Testis (tissue), 3 donors: ENCODE measurements around the gene PSEN1. TPM values are rescaled to one million over a fixed set of nuclear protein-coding genes. Genes with fewer than 3 reads are reported as not detected.

Experiments used
- DNase-seq: peaks from one replicate; pipeline ENCODE4 v3.0.0-alpha.2; 2019
- H3K27ac ChIP-seq, 2 donors: fragments of 200-600 bp; sonication (generic); one replicate each; pipeline ENCODE4 v1.5.1; 2019
- H3K27me3 ChIP-seq: fragments of 200-600 bp; sonication (generic); one replicate; pipeline ENCODE4 v1.5.1; 2019
- H3K36me3 ChIP-seq: fragments of 200-600 bp; sonication (generic); one replicate; pipeline ENCODE4 v1.5.1; 2017; ENCODE audit warnings: low read depth; ENCODE audit errors: missing control alignments
- H3K4me1 ChIP-seq: fragments of 200-600 bp; sonication (generic); one replicate; pipeline ENCODE4 v1.5.1; 2019
- H3K4me3 ChIP-seq, 2 donors: fragments of 200-600 bp; sonication (generic); one replicate each; pipeline ENCODE4 v1.5.1; 2017 to 2019
- H3K9me3 ChIP-seq: fragments of 200-600 bp; sonication (generic); one replicate; pipeline ENCODE4 v1.5.1; 2017
- POLR2A ChIP-seq: fragments of 450-650 bp; IDR thresholded peaks from one replicate; pipeline ENCODE4 v1.6.1; 2017; ENCODE audit warnings: antibody characterized with exemption, mild to moderate bottlenecking, moderate library complexity
- WGBS, 2 donors: methylation state at CpG; one replicate each; pipeline ENCODE4 v1.1.5; 2018; 5-methylcytosine and 5-hydroxymethylcytosine counted together
- intact Hi-C: fragments of 100-400 bp; cut with DNase I; formaldehyde crosslinking; loops from one replicate; pipeline ENCODE4 v1.15.1; 2023; ENCODE audit warnings: low total_unique reads
- polyA plus RNA-seq: library from polyadenylated mRNA; stranded (reverse); fragments of 350-450 nt; fragmentation: Illumina TruSeq; extraction: RNeasy Lipid Tissue Mini Kit (QIAGEN cat#74804); gene quantifications from one replicate; pipeline ENCODE4 v1.2.3, GENCODE V29; 2014; ENCODE audit warnings: low read depth, low replicate concordance; ENCODE audit not compliant: insufficient read depth
- total RNA-seq, 2 donors: library from RNA; depleted of rRNA; stranded (reverse); fragments of >200 nt; gene quantifications; one replicate each; pipeline ENCODE4 v1.2.3, GENCODE V29; 2016
- TF ChIP-seq, protein P1 (sequence below), 3 experiments: fragments of 450-650 bp in 2 of 3; fragments of 200-600 bp in 1 of 3; sonication (generic) in 1 of 3; IDR thresholded peaks; one replicate each; pipeline ENCODE4 v1.5.1; 2016 to 2019; ENCODE audit warnings: antibody characterized with exemption in 3 of 3, mild to moderate bottlenecking in 2 of 3, moderate library complexity in 1 of 3

Gene PSEN1
- total and polyA plus RNA-seq, 3 donors from 2014 or later = 65.7 to 94.9 (median 78.4) TPM

DNA sequence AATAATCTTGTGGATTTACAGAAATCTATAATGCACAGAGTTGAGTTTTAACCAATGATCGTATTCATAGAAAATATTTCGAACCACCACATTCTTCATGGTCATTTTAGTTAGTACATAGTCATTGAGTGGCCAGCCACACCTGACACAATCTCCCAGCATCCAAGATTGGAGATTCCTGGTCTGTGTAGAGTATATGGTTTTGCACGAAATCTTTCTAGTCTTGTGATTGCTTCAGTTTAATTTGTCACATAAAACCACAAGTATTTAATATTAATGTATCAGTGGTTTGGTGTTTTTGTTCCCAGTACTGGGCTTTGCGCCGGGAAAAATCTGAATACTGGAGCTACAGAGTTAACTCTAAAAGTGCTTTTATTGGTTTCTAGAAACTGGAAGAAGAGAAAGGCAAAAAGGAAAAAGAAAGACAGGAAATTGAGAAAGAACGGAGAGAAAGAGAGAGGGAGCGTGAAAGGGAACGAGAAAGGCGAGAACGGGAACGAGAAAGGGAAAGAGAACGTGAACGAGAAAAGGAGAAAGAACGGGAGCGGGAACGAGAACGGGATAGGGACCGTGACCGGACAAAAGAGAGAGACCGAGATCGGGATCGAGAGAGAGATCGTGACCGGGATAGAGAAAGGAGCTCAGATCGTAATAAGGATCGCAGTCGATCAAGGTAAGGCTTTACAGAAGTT, 33.4 kb upstream of the PSEN1 start:
- Histone ChIP-seq H3K36me3 (no peaks in the 10 kb centered on the region), H3K9me3 (no peaks in the 10 kb centered on the region), H3K27ac (no peak overlapping the region), H3K4me1 (no peaks in the 10 kb centered on the region), H3K4me3 (no peak overlapping the region), H3K27me3 (no peaks in the 10 kb centered on the region)
- TF ChIP-seq, protein P1, sequence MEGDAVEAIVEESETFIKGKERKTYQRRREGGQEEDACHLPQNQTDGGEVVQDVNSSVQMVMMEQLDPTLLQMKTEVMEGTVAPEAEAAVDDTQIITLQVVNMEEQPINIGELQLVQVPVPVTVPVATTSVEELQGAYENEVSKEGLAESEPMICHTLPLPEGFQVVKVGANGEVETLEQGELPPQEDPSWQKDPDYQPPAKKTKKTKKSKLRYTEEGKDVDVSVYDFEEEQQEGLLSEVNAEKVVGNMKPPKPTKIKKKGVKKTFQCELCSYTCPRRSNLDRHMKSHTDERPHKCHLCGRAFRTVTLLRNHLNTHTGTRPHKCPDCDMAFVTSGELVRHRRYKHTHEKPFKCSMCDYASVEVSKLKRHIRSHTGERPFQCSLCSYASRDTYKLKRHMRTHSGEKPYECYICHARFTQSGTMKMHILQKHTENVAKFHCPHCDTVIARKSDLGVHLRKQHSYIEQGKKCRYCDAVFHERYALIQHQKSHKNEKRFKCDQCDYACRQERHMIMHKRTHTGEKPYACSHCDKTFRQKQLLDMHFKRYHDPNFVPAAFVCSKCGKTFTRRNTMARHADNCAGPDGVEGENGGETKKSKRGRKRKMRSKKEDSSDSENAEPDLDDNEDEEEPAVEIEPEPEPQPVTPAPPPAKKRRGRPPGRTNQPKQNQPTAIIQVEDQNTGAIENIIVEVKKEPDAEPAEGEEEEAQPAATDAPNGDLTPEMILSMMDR (IDR thresholded peaks at IDR 0.05) = no peak
- TF ChIP-seq POLR2A = no peak
- DNase-seq = no peak
- 95% methylated on average over 27 of the region's 27 CpGs for WGBS, 2 donors
- intact Hi-C loops = no loop called here

GRCh38 chr14:73105050-73105449, 31.3 kb upstream of the PSEN1 start:
- Histone ChIP-seq H3K9me3 (no peaks in the 10 kb centered on the region), H3K36me3 (no peaks in the 10 kb centered on the region), H3K4me3 (no peak overlapping the region), H3K27me3 (no peaks in the 10 kb centered on the region), H3K4me1 (no peaks in the 10 kb centered on the region), H3K27ac (no peak overlapping the region)
- no peak for DNase-seq
- TF ChIP-seq, protein P1 (IDR thresholded peaks at IDR 0.05) = no peak
- TF ChIP-seq POLR2A = no peak
- intact Hi-C loops = no loop called here
- 90 to 91% methylated on average over 3 of the region's 3 CpGs for WGBS, 2 donors

GRCh38 chr14:73105727-73106126, 30.6 kb upstream of the PSEN1 start:
- TF ChIP-seq POLR2A = no peak
- TF ChIP-seq, protein P1 (IDR thresholded peaks at IDR 0.05) = no peak
- Histone ChIP-seq H3K36me3 (no peaks in the 10 kb centered on the region), H3K27me3 (no peaks in the 10 kb centered on the region)

DNA sequence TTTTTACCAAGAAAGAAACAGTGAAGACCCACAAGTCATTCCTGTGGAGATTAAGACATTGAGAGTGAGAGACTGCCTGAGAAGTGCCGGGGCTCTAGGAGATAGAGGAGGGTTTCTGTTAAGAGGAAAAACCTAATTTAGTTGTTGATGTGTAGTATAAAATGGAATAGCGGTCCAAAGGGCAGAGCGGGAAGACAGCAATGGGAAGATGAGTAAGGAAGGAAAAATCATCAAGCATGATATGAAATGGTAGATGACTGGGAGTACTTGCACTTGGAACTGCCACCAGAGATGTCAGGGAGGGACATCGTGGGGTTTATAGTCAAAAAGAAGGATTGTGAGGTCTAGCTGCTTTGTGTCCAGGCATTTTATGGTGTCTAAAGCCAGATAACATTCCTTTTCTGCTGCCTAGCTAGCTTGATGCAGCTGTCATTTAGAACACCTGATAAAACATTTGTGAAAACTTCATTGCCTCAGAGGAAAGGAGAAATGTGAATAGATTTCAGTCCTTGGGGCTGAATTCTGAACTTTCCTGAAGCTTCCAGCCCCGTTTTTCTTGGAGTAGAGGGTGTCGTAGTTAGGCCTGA, 20.1 kb upstream of the PSEN1 start:
- intact Hi-C loops = no loop called here
- H3K4me3 ChIP-seq = no peak overlapping the region
- 90 to 93% methylated on average over 6 of the region's 6 CpGs for WGBS, 2 donors
- TF ChIP-seq, protein P1 (IDR thresholded peaks at IDR 0.05) = no peak
- TF ChIP-seq POLR2A = no peak
- no peaks in the 10 kb centered on the region for H3K4me1 ChIP-seq
- no peaks in the 10 kb centered on the region for H3K27me3 ChIP-seq
- H3K36me3 ChIP-seq = no peaks in the 10 kb centered on the region
- no peak for DNase-seq
- H3K27ac ChIP-seq = no peak overlapping the region
- no peaks in the 10 kb centered on the region for H3K9me3 ChIP-seq

More at GRCh38 chr14:73105727-73106126, 30.6 kb upstream of the PSEN1 start:
- H3K27ac ChIP-seq = no peak overlapping the region
- no peak for DNase-seq
- H3K4me3 ChIP-seq = no peak overlapping the region
- no peaks in the 10 kb centered on the region for H3K4me1 ChIP-seq
- intact Hi-C loops = no loop called here
- no peaks in the 10 kb centered on the region for H3K9me3 ChIP-seq
- WGBS, 2 donors = 94 to 95% methylated on average over 16 of the region's 16 CpGs
